Measurements from ENCODE around the gene SERTM1.

The SERTM1 gene

GRCh38 chr13:36673838-36674326, at the start of gene SERTM1:
Gene SERTM1 (plus strand): TSS chr13:36674020. CDS start chr13:36695079, 21,059 bp downstream.
- peak; percentile 5 for DNase-seq
- no peak for ATAC-seq

- DNase-seq = no peak
- no peak for ATAC-seq
These were observed 45.3 kb upstream of the SERTM1 start for GRCh38 chr13:36628377-36629056.

- no peak for DNase-seq
- no peak for ATAC-seq
These were observed 44.8 kb upstream of the SERTM1 start for GRCh38 chr13:36629057-36629385.

GRCh38 chr13:36630181-36630803, 43.5 kb upstream of the SERTM1 start:
- no peak for ATAC-seq
- no peak for DNase-seq

GRCh38 chr13:36639610-36640009, 34.2 kb upstream of the SERTM1 start:
- ATAC-seq (no peak), DNase-seq (no peak)

GRCh38 chr13:36650611-36651010, 23.2 kb upstream of the SERTM1 start:
- DNase-seq = no peak

GRCh38 chr13:36665630-36666029, 8.2 kb upstream of the SERTM1 start:
- ATAC-seq (no peak), DNase-seq (no peak)

More at GRCh38 chr13:36650611-36651010, 23.2 kb upstream of the SERTM1 start:
- no peak for ATAC-seq

- DNase-seq (no peak), ATAC-seq (no peak)
These were observed 7.2 kb upstream of the SERTM1 start for GRCh38 chr13:36666477-36667229.

GRCh38 chr13:36668316-36668715, 5.5 kb upstream of the SERTM1 start:
- no peak for ATAC-seq
- DNase-seq = no peak

GRCh38 chr13:36673352-36673751, 468 bp upstream of the SERTM1 start:
- no peak for DNase-seq
- no peak for ATAC-seq

- ATAC-seq (no peak), DNase-seq (no peak)
These were observed 755 bp downstream of the SERTM1 start for GRCh38 chr13:36674337-36675212.

- ATAC-seq (no peak), DNase-seq (no peak)
These were observed 1.4 kb downstream of the SERTM1 start for GRCh38 chr13:36675213-36675536.

GRCh38 chr13:36680913-36681312, 7.1 kb downstream of the SERTM1 start:
- DNase-seq = no peak
- ATAC-seq = no peak

- no peak for DNase-seq
- ATAC-seq = no peak
These were observed 8.2 kb downstream of the SERTM1 start for GRCh38 chr13:36681894-36682624.

- no peak for DNase-seq
- ATAC-seq = no peak
These were observed 9.9 kb downstream of the SERTM1 start for GRCh38 chr13:36683701-36684100.

GRCh38 chr13:36685927-36686326, 12.1 kb downstream of the SERTM1 start:
- DNase-seq = no peak
- ATAC-seq = peak; percentile 14

GRCh38 chr13:36696410-36697010, 22.7 kb downstream of the SERTM1 start:
- DNase-seq (no peak), ATAC-seq (no peak)

GRCh38 chr13:36700170-36700569, 26.4 kb downstream of the SERTM1 start:
- DNase-seq = no peak
- ATAC-seq = no peak

- ATAC-seq = no peak
- DNase-seq = no peak
These were observed 32.9 kb downstream of the SERTM1 start for GRCh38 chr13:36706755-36707154.

GRCh38 chr13:36709136-36709890, 35.5 kb downstream of the SERTM1 start:
- ATAC-seq (no peak), DNase-seq (no peak)

All from stimulated activated naive CD8-positive, alpha-beta T cell treated with anti-CD3 and anti-CD28 coated beads, Interleukin-15, Interleukin-2, amounts not matched to agents 100 U/mL and 50 U/mL, for 24 hours (primary cell).